HG02798 (cell line): ENCODE data around the gene RCAN3.
"Not testable (repeated sequence)": the region's sequence is repeated elsewhere in the genome, so short reads cannot be mapped to it uniquely, and the experiment has no call there.

Experiments used
- ATAC-seq: cut with Tn5 transposase; IDR thresholded peaks from one replicate; pipeline ENCODE4 v1.9.1; 2021; ENCODE audit warnings: mild to moderate bottlenecking; ENCODE audit not compliant: unreplicated experiment, poor library complexity

Gene RCAN3

DNA sequence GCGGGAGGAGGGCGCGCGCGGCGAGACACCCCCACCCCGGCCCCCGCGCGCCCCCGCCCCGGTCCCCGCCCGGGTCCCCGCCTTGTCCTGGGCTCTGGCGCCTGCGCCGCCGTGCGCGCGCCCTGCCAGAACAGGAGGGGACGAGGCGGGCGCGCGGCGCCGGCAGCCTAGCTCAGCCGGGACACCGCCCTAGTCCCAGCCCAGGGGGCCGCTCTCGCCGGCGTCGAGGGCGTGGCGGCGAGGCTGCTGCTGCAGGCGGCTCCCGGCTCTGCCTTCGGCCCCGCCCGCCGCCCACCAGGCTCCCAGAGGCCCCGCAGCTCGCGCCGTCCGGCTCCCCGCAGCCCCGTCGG is at the start of gene RCAN3:
TSS of gene RCAN3 (plus strand) at position 128 of the 350 bp plus-strand sequence. CDS start 11,537 bp downstream, outside the sequence.
- ATAC-seq = peak; percentile 78

GRCh38 chr1:24452922-24453485 is 49.6 kb upstream of the RCAN3 start:
- ATAC-seq = no peak

DNA sequence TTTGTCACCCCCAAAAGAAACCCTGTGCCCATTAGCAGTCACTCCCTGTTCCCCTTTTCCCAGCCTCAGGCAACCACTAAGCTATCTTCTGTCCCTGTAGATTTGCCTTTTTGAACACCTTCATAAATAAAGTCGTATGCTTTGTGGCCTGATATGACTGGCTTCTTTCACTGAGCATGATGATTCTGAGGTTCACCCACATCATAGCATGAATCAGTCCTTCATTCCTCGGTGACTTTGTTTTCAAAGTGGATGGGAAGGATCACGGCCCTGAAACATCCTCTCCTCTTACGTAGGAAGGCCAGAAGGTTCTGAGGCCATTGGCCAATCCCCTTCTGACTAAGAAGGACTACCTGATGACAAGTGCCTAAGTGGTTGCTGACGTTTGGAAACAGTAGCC is 48.0 kb upstream of the RCAN3 start:
- ATAC-seq = no peak

DNA sequence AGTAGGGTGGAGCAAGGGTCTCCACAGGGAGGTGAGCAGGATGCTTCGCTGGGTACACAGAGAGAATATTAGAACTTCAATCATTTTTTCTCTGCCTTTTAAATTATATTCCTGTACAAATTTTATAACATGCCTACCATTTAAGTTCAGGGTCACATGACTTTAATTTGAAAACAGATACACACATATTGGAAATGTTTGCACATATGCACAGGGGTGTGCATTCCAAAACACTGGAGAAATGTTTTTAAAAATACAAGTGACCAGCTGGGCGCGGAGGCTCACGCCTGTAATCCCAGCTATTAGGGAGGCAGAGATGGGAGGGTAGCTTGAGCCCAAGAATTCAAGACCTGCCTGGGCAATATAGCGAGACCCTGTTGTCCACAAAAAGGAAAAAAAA is 47.4 kb upstream of the RCAN3 start:
- ATAC-seq = no peak

DNA sequence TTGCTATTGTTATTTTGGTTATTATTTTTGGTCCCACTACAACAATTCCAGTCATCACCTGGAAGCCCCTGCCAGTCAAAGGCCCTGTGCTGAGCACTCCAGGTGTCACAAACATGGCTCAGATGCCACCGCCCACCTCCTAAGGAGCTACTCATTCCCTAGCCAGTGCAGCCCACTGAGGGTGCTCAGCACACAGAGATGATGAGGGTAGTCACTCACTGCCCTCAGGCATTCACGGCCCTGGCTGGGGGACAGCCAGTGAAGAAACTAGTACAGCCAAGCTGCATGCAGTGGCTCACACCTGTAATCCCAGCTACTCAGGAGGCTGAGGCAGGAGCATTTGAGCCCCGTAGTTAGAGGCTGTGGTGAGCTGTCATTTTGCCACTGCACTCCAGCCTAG is 44.8 kb upstream of the RCAN3 start:
- ATAC-seq = no peak

DNA sequence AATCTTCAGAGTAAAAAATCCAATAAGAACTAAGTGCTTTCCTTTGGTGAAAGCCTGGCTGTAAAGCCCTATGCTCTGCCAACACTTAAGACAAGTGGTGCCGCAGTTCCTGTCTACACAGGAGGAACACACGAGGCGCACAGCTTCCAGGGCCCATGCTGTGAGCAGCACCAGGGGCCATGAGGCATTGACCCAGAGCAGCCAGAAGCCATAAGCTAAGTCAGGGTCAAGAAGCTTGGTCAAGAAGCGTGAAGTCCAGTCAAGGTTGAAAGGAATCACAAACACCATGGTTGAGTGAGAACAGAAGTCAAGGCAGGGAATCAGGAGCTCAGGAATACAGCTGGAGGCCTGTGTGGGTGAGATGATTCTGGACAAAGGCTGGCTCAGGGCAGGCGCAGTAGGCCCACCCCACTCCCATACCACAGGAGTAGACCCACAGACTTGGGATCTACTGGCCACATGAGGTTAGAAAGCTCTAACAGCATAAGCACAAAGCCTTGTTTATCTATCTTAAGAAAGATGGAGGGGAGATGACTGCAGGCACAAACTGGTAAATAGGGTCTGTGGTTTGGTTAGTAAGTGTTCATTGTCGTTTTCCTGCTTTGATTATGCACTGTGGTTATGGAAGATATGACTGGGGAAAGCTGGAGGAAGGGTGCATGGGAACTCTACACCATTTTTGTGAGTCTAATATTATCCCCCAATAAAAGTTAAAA is 42.9 kb upstream of the RCAN3 start:
- no peak for ATAC-seq

DNA sequence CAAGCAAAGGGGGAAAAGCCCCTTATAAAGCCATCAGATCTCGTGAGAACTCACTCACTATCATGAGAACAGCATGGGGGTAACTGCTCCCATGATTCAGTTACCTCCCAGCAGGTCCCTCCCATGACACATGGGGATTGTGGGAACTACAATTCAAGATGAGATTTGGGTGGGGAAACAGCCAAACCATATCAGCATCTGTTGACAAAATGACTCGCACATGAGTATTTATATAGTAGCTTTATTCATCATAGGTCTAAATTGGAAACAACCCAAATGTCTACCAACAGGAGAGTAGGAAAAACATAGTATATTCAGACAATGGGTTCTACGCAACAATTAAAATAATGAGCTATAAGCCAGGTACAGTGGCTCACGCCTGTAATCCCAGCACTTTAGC is 40.5 kb upstream of the RCAN3 start:
- not testable (repeated sequence) for ATAC-seq

DNA sequence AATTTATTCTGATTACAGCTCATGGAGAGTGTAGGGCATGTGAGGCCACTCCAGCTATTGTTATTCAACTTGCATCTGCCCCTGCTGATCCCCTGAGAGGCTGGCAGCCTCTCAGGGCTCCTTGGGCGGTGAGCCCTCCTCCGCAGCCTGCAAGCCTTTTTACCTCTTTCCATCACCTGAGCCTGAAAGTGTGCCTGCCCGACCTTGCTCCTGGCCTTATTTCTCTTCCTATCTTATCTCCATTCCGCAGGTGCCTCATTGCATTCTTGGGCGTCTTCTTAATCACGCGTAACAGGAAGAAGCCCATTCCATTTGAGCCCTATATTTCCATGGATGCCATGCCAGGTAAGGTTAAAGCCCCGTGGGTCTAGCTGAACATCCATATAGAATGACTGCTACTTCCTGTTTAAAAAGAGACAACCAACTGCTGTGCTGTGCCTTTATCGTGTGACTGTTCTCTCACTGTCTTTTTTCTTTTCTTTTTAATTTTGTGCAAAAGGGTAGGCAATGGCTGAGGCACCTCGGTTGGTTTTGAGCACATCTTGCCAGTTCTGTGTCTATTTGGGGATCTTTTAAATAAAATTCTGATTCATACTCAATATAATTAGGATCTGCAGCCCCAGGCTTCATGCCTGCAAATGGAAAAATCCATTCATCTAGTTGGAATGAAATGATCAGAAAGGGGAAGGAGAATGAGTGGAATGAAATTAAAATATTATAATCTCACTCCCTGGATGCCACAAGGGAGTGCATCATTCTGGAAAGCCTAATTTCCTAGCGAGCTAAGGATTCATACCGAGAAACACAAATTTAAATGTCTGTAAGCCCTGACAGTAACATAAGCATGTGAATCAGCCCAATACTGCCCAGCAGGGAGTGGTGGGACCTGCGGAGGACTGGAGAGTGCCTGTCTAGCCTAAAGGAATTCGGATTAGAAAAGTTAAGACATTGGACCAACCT is 38.6 kb upstream of the RCAN3 start:
- no peak for ATAC-seq

DNA sequence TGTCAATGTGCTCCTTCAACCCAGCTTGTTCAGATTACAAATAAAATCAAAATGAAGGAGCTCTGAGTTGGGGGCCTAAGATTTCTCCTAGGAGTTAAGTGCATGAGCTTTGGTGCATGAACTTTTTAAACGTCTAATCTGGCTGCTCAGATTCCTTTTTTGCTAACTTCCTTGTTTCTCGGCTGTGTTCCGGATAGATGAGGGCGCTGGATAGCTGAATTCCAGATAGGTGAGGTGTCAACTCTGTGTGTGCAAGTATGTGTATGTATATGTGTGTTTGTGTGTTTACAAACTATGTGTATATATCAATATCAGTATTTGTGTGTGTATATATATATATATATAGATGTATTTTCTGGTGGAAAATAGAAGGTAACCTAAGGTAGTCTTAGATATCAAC is 37.5 kb upstream of the RCAN3 start:
- no peak for ATAC-seq

DNA sequence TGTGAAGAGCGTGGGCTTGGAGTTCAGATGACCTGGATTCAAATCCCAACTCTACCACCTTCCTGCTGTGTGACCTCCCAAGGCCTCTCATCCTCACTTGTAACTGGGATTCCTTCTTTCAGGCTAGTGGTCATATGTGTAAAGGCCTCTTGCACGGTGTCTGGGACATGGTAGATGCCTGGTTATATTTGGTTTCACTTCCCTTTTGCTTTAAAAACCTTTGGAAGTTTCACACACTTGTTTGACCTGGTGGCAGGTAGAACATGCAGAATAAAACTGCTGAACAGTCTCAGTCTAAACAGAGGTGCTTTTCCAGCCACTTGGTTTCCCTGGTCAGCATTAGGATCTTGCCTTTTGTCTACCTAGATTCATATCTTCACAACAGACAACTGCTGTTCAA is 37.0 kb upstream of the RCAN3 start:
- no peak for ATAC-seq

GRCh38 chr1:24468685-24469316 is 33.8 kb upstream of the RCAN3 start:
- no peak for ATAC-seq

DNA sequence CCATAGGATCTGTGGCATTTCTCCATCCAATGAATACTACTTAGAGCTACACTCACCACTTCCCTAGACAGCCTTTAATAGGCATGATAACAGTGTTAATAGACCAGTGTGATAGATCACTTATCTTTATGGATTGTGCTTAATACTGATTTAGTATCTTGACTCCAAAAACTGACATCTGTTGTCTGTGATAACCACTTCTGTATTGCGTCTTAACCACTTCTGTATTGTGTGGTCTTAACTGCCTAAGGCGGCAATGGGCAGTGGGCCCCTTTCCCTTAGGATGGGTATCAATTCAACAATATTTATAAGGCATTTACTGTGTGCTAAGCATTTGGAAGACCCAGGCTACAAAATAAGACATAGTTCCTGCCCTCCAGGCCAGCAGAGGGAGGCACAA is 32.0 kb upstream of the RCAN3 start:
- no peak for ATAC-seq

DNA sequence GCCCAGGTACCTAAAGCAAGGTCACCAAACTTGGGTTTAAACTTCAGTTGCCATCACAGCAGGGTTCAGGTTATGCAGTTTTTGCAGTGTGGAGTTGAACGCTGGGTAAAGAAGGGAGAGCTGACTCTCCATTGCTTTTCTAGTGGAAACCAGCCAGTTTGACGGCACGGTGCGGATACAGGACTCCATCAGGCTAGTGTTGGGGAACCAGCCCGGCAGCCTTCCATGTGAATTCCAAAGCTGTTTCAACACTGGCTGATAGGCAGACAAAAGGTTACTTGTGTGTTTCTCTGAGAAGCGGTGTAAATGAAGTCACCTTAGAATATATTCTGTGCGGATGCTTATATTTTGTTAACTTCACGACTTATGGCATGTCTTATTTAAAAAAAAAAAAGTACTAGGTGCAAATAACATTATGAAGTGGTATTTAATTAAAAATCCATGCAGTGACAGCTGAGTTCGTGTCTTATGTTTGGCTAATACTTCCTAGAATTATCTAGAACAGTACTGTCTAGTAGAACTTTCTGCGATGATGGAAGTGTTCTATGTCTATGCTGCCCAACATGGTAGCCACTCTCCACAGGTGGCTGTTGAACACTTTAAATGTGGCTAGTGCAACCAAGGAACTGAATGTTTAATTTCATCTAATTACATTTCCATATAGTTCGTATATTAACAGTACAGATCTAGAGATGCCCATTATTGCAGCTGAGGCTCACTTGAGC is 29.9 kb upstream of the RCAN3 start:
- ATAC-seq = no peak

DNA sequence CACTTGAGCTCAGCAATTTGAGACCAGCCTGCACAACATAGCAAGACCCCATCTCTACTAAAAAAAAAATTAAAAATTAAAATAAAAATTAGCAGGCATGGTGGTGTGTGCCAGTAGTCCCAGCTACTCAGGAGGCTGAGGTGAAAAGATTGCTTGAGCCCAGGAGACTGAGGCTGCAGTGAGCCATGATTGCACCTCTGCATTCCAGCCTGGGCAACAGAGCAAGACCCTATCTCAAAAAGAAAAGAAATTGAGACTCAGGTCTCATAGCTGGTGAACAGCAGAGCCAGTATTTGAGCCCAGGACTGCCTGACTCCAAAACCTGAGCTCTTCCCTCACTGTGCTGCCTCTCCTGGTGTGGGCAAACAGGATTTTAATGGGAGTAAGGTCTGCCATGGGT is 28.4 kb upstream of the RCAN3 start:
- no peak for ATAC-seq

- no peak for ATAC-seq
Observed at GRCh38 chr1:24475700-24476099, 26.9 kb upstream of the RCAN3 start.

GRCh38 chr1:24476571-24476970 is 26.1 kb upstream of the RCAN3 start:
- ATAC-seq = no peak

DNA sequence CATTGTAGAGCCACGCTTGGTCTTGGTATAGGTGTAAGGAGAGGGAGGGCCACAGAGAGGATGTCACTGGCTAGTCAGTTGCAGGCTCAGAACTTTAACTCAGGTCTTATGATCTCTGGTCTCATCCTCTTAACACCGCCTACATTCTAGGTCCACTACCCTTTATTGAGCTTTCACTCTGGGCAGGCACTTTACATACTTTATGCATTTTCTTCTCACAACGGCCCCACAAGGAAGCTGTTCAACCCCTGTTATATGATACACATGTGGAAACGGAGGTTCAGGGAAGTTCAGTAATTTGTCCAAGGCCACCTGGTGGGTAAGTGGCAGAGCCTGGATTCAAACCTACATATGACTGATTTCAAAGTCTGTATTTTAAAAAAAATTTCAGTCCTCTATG is 25.3 kb upstream of the RCAN3 start:
- ATAC-seq = no peak

- ATAC-seq = peak; percentile 54
Observed at GRCh38 chr1:24481101-24481500, 21.5 kb upstream of the RCAN3 start.

DNA sequence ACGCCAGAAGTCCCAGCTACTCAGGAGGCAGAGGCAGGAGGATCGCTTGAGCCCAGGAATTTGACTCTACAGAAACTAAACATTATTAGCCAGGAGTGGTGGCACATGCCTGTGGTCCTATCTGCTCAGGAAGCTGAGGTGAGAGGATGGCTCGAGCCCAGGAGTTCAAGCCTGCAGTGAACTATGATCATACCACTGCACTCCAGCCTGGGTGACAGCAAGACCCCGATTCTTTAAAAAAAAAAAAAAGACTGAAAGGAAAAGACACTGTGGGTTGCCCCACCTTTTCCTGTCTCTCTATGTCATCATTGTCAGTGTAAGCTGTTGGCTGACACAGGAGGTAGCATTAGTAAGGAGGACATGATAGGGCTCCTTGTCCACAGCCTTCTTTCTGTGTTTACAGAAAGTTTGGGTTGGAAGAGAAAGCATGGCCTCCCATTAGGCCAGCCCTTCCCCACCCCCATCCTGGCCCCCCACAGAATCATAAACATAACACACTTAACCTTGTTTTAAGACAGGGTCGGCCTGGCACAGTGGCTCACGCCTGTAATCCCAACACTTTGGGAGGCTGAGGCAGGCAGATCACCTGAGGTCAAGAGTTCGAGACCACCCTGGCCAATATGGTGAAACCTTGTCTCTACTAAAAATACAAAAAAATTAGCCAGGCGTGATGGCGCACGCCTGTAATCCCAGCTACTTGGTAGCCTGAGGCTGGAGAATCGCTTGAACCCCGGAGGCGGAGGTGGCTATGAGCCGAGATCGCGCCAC is 20.6 kb upstream of the RCAN3 start:
- ATAC-seq = no peak
